ENCODE results near the gene RAB6A. TPM values are rescaled to one million over a fixed set of nuclear protein-coding genes. Genes with fewer than 3 reads are reported as not detected.

Gene RAB6A
- polyA plus RNA-seq, 1 experiment: 153 TPM

GRCh38 chr11:73662445-73663157 lies 98.3 kb downstream of the RAB6A start:
- no peak for DNase-seq (ENCODE audit: low read depth, low spot score)
- Histone ChIP-seq H3K4me3 (ENCODE audit: low read depth, low read length) (no peak overlapping the region), H3K27ac (ENCODE audit: low read depth, low read length) (no peak overlapping the region), H3K9me3 (ENCODE audit: control insufficient read depth, insufficient read depth, low read length) (no peaks in the 10 kb centered on the region), H3K27me3 (ENCODE audit: control insufficient read depth, insufficient read depth, low read length) (no peaks in the 10 kb centered on the region)
- ChIA-PET POLR2A (no interaction called here), CTCF (interaction anchor here (0.9 to 7.4 kb wide), 11 partner anchors 21 to 355 kb away, joined by 3 to 125 read pairs (median 13); no protein-coding TSS in a partner anchor)
- no peak for TF ChIP-seq CTCF (IDR thresholded peaks at IDR 0.05; ENCODE audit: low read depth, low read length)

DNA sequence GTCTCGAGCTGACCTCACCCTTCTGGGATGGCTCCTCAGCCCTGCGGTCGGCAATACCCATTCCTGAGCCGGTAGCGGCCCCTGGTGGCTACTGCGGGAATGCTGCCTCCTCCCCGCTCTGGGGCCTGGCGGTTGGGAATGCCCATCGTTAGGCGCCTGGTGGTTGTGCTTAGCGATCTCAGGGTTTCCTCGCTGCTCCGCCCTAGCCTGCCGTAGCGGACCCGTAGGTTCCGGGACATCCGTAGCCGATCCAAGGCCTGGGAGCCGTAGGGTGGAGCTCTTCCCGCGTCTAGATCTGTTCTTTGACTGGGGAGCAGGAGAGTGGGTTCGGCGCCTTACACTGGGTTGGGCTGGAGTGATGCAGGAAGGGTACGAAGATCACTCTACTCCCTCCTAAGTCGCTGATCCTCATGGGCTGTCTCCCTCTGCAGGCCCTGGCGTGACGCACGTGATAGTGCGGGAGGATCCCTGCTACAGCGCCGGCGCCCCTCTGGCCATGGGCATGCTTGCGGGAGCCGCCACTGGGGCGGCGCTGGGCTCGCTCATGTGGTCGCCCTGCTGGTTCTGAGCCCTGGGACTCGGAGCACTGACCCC lies 99.7 kb downstream of the RAB6A start:
- peak overlapping the region; percentile 55 for H3K4me3 ChIP-seq (ENCODE audit: low read depth, low read length)
- ChIA-PET POLR2A (interaction anchor here (0.6 to 1.4 kb wide), 4 partner anchors 35 to 310 kb away, joined by 3 to 7 read pairs (median 4); no protein-coding TSS in a partner anchor), CTCF (interaction anchor here (0.6 to 7.4 kb wide), 54 partner anchors 11 to 801 kb away, joined by 3 to 125 read pairs (median 4); partner anchors contain the start of genes FAM168A and RELT)
- H3K9me3 ChIP-seq (ENCODE audit: control insufficient read depth, insufficient read depth, low read length): no peaks in the 10 kb centered on the region
- H3K27me3 ChIP-seq (ENCODE audit: control insufficient read depth, insufficient read depth, low read length): no peaks in the 10 kb centered on the region
- TF ChIP-seq CTCF (IDR thresholded peaks at IDR 0.05; ENCODE audit: low read depth, low read length): peak; percentile 98
- peak; percentile 49 for DNase-seq (ENCODE audit: low read depth, low spot score)
- peak overlapping the region; percentile 11 for H3K27ac ChIP-seq (ENCODE audit: low read depth, low read length)

GRCh38 chr11:73660497-73661034 lies 100.3 kb downstream of the RAB6A start:
- POLR2A ChIA-PET: interaction anchor here (0.6 to 1.4 kb wide), 4 partner anchors 35 to 309 kb away, joined by 3 to 7 read pairs (median 4); no protein-coding TSS in a partner anchor
- Histone ChIP-seq H3K9me3 (ENCODE audit: control insufficient read depth, insufficient read depth, low read length) (no peaks in the 10 kb centered on the region), H3K27me3 (ENCODE audit: control insufficient read depth, insufficient read depth, low read length) (no peaks in the 10 kb centered on the region), H3K4me3 (ENCODE audit: low read depth, low read length) (peak overlapping the region; percentile 55), H3K27ac (ENCODE audit: low read depth, low read length) (no peak overlapping the region)
- no peak for DNase-seq (ENCODE audit: low read depth, low spot score)
- no peak for TF ChIP-seq CTCF (IDR thresholded peaks at IDR 0.05; ENCODE audit: low read depth, low read length)
- CTCF ChIA-PET: interaction anchor here (0.6 to 7.4 kb wide), 44 partner anchors 12 to 801 kb away, joined by 3 to 125 read pairs (median 4); partner anchors contain the start of genes FAM168A and RELT

DNA sequence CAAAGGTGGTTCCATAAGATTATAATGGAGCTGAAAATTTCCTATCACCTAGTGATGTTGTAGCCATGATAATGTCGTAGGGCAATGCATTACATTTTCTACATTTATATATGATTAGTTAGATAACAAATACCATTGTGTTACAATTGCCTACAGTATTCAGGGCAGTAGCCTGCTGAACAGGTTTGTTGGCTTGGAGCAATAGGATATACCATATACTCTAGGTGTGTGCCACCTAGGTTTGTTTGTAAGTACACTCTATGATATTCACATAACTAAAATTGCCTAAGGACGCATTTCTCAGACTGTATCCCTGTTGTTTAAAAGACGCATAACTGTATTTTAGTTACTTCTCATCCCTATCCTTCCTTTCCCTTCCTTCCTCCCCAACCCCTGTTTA lies 100.9 kb downstream of the RAB6A start:
- ChIA-PET CTCF (interaction anchor here (1.0 to 7.4 kb wide), 22 partner anchors 12 to 353 kb away, joined by 3 to 125 read pairs (median 6); no protein-coding TSS in a partner anchor), POLR2A (interaction anchor here (1.4 kb wide), 1 partner anchor 309 kb away, joined by 7 read pairs; no protein-coding TSS in a partner anchor)
- H3K27me3 ChIP-seq (ENCODE audit: control insufficient read depth, insufficient read depth, low read length): peaks cover 2% of the 10 kb centered on the region
- H3K27ac ChIP-seq (ENCODE audit: low read depth, low read length): no peak overlapping the region
- no peak for TF ChIP-seq CTCF (IDR thresholded peaks at IDR 0.05; ENCODE audit: low read depth, low read length)
- H3K4me3 ChIP-seq (ENCODE audit: low read depth, low read length): no peak overlapping the region
- no peaks in the 10 kb centered on the region for H3K9me3 ChIP-seq (ENCODE audit: control insufficient read depth, insufficient read depth, low read length)
- DNase-seq (ENCODE audit: low read depth, low spot score): no peak

All from AG04450 (cell line).